ENCODE results near the gene RRP9.

RRP9 gene

GRCh38 chr3:51977446-51978142 is 35.9 kb upstream of the RRP9 start:
- H3K27ac ChIP-seq (ENCODE audit: poor library complexity, severe bottlenecking): peak overlapping the region; percentile 21
- H3K27me3 ChIP-seq (ENCODE audit: insufficient read depth, poor library complexity, severe bottlenecking): no peaks in the 10 kb centered on the region
- H3K4me3 ChIP-seq (ENCODE audit: severe bottlenecking): no peak overlapping the region
- no peaks in the 10 kb centered on the region for H3K36me3 ChIP-seq (ENCODE audit: low read depth)
- peaks cover 16% of the 10 kb centered on the region for H3K4me1 ChIP-seq (ENCODE audit: insufficient read depth, poor library complexity, severe bottlenecking)
- DNase-seq (ENCODE audit: low spot score): no peak
- TF ChIP-seq CTCF (IDR thresholded peaks at IDR 0.05; ENCODE audit: poor library complexity, severe bottlenecking): no peak
- H3K9me3 ChIP-seq (ENCODE audit: severe bottlenecking): no peaks in the 10 kb centered on the region
- ATAC-seq (ENCODE audit: low read depth): 0 out of 3 replicates have a peak, but pooled peaks have one; percentile 6

DNA sequence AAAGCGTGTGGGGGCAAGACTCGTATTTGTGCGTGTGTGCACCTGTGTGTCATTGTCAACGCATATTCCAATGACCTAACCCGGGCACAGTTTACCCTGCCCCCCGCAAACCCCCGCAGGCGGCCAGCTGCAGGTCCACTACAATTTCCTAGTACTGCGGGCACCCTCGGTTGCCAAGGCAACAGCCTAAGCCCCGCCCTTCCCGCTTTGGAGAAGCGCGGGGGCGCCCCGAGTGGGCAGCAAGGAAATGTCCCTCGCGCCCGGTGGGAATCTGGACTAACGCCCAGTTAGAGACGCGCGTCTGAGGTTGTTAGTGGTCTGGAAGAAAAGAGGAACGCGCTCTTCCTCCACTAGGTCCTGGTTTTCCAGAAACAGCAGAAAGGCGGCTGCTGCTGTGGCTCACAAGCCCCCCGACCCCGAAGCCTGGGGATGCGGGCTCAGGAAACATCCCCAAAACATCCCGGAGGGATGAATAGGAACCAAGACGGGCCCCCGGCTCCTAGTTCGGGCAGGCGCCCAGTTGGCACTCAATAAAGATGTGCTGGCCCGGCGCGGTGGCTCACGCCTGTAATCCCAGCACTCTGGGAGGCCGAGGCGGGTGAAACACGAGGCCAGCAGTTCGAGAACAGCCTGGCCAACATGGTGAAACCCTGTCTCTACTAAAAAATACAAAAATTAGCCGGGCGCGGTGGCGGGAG is 34.3 kb upstream of the RRP9 start:
- TF ChIP-seq CTCF (IDR thresholded peaks at IDR 0.05; ENCODE audit: poor library complexity, severe bottlenecking): no peak
- no peak for DNase-seq (ENCODE audit: low spot score)
- no peak overlapping the region for H3K27ac ChIP-seq (ENCODE audit: poor library complexity, severe bottlenecking)

GRCh38 chr3:51974963-51975851 is 33.5 kb upstream of the RRP9 start, which contains the start of gene ABHD14A:
Gene ABHD14A, plus strand, starts transcription at chr3:51975064. Its CDS starts 72 bp downstream, at chr3:51975136.
- H3K27ac ChIP-seq (ENCODE audit: poor library complexity, severe bottlenecking): peak within 1 kb of the TSS; percentile 70
- H3K4me3 ChIP-seq (ENCODE audit: severe bottlenecking): peak within 1 kb of the TSS; percentile 49
- peak; percentile 72 for ATAC-seq (ENCODE audit: low read depth)
- H3K9me3 ChIP-seq (ENCODE audit: severe bottlenecking): no peaks in the 10 kb centered on the region
- no peak for TF ChIP-seq CTCF (IDR thresholded peaks at IDR 0.05; ENCODE audit: poor library complexity, severe bottlenecking)
- H3K36me3 ChIP-seq (ENCODE audit: low read depth): no peaks in the 10 kb centered on the region
- DNase-seq (ENCODE audit: low spot score): no peak
- H3K27me3 ChIP-seq (ENCODE audit: insufficient read depth, poor library complexity, severe bottlenecking): no peaks in the 10 kb centered on the region
- peaks cover 16% of the 10 kb centered on the region for H3K4me1 ChIP-seq (ENCODE audit: insufficient read depth, poor library complexity, severe bottlenecking)

More for the DNA sequence above, 34.3 kb upstream of the RRP9 start:
- no peak for ATAC-seq (ENCODE audit: low read depth)
- Histone ChIP-seq H3K27me3 (ENCODE audit: insufficient read depth, poor library complexity, severe bottlenecking) (no peaks in the 10 kb centered on the region), H3K9me3 (ENCODE audit: severe bottlenecking) (no peaks in the 10 kb centered on the region), H3K36me3 (ENCODE audit: low read depth) (no peaks in the 10 kb centered on the region), H3K4me3 (ENCODE audit: severe bottlenecking) (no peak overlapping the region), H3K4me1 (ENCODE audit: insufficient read depth, poor library complexity, severe bottlenecking) (peaks cover 16% of the 10 kb centered on the region)

GRCh38 chr3:51974277-51974962 is 32.7 kb upstream of the RRP9 start:
- peak; percentile 2; the same call in 2 of the 3 replicates for ATAC-seq (ENCODE audit: low read depth)
- TF ChIP-seq CTCF (IDR thresholded peaks at IDR 0.05; ENCODE audit: poor library complexity, severe bottlenecking): peak; percentile 83

More at GRCh38 chr3:51974277-51974962, 32.7 kb upstream of the RRP9 start:
- Histone ChIP-seq H3K36me3 (ENCODE audit: low read depth) (no peaks in the 10 kb centered on the region), H3K4me1 (ENCODE audit: insufficient read depth, poor library complexity, severe bottlenecking) (peaks cover 16% of the 10 kb centered on the region), H3K9me3 (ENCODE audit: severe bottlenecking) (no peaks in the 10 kb centered on the region), H3K4me3 (ENCODE audit: severe bottlenecking) (peak overlapping the region; percentile 49), H3K27me3 (ENCODE audit: insufficient read depth, poor library complexity, severe bottlenecking) (no peaks in the 10 kb centered on the region), H3K27ac (ENCODE audit: poor library complexity, severe bottlenecking) (peak overlapping the region; percentile 70)
- DNase-seq (ENCODE audit: low spot score): no peak

Measured in RWPE2 (cell line).